Tibial nerve (tissue), 4 donors: ENCODE measurements around the gene CEP290.

Source experiments
- CTCF ChIP-seq, 5 experiments: fragments of 200-600 bp in 3 of 5; fragments of 450-650 bp in 2 of 5; sonication (generic) in 3 of 5; IDR thresholded peaks; one replicate each; pipeline ENCODE4 v1.5.1; 2016 to 2019; ENCODE audit warnings: antibody characterized with exemption in 5 of 5, mild to moderate bottlenecking in 3 of 5, moderate library complexity in 2 of 5
- EP300 ChIP-seq, 2 donors: sonication (generic); formaldehyde crosslinking; IDR thresholded peaks; one replicate each; pipeline ENCODE4 v1.6.1; 2017; ENCODE audit warnings: antibody characterized with exemption in 2 of 2, mild to moderate bottlenecking in 1 of 2
- POLR2A ChIP-seq, 2 donors: fragments of 450-650 bp; IDR thresholded peaks; one replicate each; pipeline ENCODE4 v1.6.1; 2017; ENCODE audit warnings: antibody characterized with exemption in 2 of 2, mild to moderate bottlenecking in 2 of 2, moderate library complexity in 2 of 2

DNA sequence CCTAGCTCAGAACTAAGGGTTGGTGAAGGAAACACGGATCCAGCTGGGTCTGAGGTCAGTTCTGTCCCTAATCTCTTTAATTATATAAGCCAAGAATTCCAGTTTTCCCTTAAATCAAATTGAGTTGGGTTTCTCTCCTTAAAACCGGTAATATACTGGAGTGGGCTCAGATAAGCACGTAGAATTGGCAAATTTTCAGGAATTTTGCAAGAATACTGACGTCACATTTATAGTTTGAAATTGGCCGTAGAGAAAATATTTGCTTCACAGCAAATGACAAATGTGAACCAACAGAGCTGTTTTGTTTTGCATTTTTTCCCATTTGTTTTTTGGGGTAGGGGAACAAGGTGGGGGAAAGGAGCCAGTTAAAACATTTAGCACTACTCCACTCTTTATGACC, 130.1 kb downstream of the CEP290 start:
- no peak for TF ChIP-seq POLR2A (IDR thresholded peaks at IDR 0.05)
- no peak for TF ChIP-seq CTCF (IDR thresholded peaks at IDR 0.05)
- no peak for TF ChIP-seq EP300 (IDR thresholded peaks at IDR 0.05)
